PC-3 (cell line): ENCODE data around the gene TIMP3. TPM values are rescaled to one million over a fixed set of nuclear protein-coding genes. Genes with fewer than 3 reads are reported as not detected.

Experiments used
- ATAC-seq: fragments of 200-7000 bp; cut with Tn5 transposase; 2 replicates; pipeline ENCODE4 v1.9.1; 2020; ENCODE audit warnings: mild to moderate bottlenecking, moderate library complexity
- BruUV-seq: library from RNA; stranded (reverse); fragments of 400-500 nt; replicated peaks from 2 replicates; lab custom pipeline; 2021; lab: Mats Ljungman, UMichigan
- CTCF ChIA-PET: fragments of 300-600 bp; sonication (Branson Sonifier 250); formaldehyde crosslinking; loops from one replicate; lab custom pipeline; 2022; ENCODE audit warnings: antibody characterized with exemption; lab: Charles Lee
- POLR2A ChIA-PET: fragments of 300-600 bp; sonication (Branson Sonifier 250); formaldehyde crosslinking; loops from one replicate; lab custom pipeline; 2022; ENCODE audit warnings: antibody characterized with exemption; ENCODE audit not compliant: unreplicated experiment; lab: Charles Lee
- DNase-seq: peaks from one replicate; pipeline ENCODE4 v3.0.0-alpha.2; 2015
- H2AFZ ChIP-seq: fragments of 300-600 bp; sonication (generic); 2 replicates; pipeline ENCODE4 v1.6.0; 2016; ENCODE audit warnings: antibody characterized with exemption, low read length
- H3F3A ChIP-seq: fragments of 300-600 bp; sonication (generic); one replicate; pipeline ENCODE4 v1.6.0; 2017; ENCODE audit warnings: antibody characterized with exemption, low read length, control low read depth, mild to moderate bottlenecking; ENCODE audit not compliant: unreplicated experiment
- H3K27ac ChIP-seq: fragments of 300-600 bp; sonication (generic); 2 replicates; pipeline ENCODE4 v1.5.1; 2016; ENCODE audit warnings: mild to moderate bottlenecking, low read length
- H3K27me3 ChIP-seq: fragments of 300-600 bp; sonication (generic); 2 replicates; pipeline ENCODE4 v1.6.1; 2016; ENCODE audit warnings: low read length, mixed read lengths
- H3K36me3 ChIP-seq: fragments of 300-600 bp; sonication (generic); 2 replicates; pipeline ENCODE4 v1.6.1; 2016; ENCODE audit warnings: low read depth, mixed run types, low read length, mixed read lengths
- H3K4me1 ChIP-seq: fragments of 300-600 bp; sonication (generic); 2 replicates; pipeline ENCODE4 v1.5.1; 2016; ENCODE audit warnings: low read length; ENCODE audit not compliant: insufficient read depth
- H3K4me2 ChIP-seq: fragments of 300-600 bp; sonication (generic); 2 replicates; pipeline ENCODE4 v1.6.0; 2016; ENCODE audit warnings: low read length
- H3K4me3 ChIP-seq: fragments of 300-600 bp; sonication (generic); 2 replicates; pipeline ENCODE4 v1.5.1; 2016; ENCODE audit warnings: mild to moderate bottlenecking, low read length, mixed read lengths
- H3K79me2 ChIP-seq: fragments of 300-600 bp; sonication (generic); 2 replicates; pipeline ENCODE4 v1.6.1; 2017; ENCODE audit warnings: low read length, mixed read lengths
- H3K9ac ChIP-seq: fragments of 300-600 bp; sonication (generic); 2 replicates; pipeline ENCODE4 v1.6.0; 2016; ENCODE audit warnings: mild to moderate bottlenecking, low read length
- H3K9me2 ChIP-seq: fragments of 300-600 bp; sonication (generic); replicated peaks from 2 replicates; pipeline ENCODE4 v1.6.1; 2016; ENCODE audit warnings: mixed run types, low read length, mixed read lengths
- H3K9me3 ChIP-seq: fragments of 300-600 bp; sonication (generic); 2 replicates; pipeline ENCODE4 v1.6.1; 2016; ENCODE audit warnings: low read length, mixed read lengths
- H4K20me1 ChIP-seq: fragments of 300-600 bp; sonication (generic); 2 replicates; pipeline ENCODE4 v1.6.1; 2016; ENCODE audit warnings: low read length, mixed read lengths
- EZH2 ChIP-seq: fragments of 300-600 bp; sonication (generic); IDR thresholded peaks from one replicate; pipeline ENCODE4 v1.6.1; 2017; ENCODE audit warnings: antibody characterized with exemption, mild to moderate bottlenecking, low read length; ENCODE audit not compliant: unreplicated experiment
- EZH2phosphoT487 ChIP-seq: fragments of 300-600 bp; sonication (generic); IDR thresholded peaks from 2 replicates; pipeline ENCODE4 v1.6.1; 2018; ENCODE audit warnings: mild to moderate bottlenecking, antibody characterized with exemption, low read length, borderline replicate concordance
- intact Hi-C: fragments of 100-400 bp; cut with micrococcal nuclease; formaldehyde crosslinking; loops from 2 replicates; pipeline ENCODE4 v1.9.0; 2023
- total RNA-seq: library from RNA; depleted of rRNA; stranded (reverse); fragments of >200 nt; gene quantifications from 2 replicates; pipeline ENCODE4 v1.2.3, GENCODE V29; 2014
- TF ChIP-seq, protein P1 (sequence below): fragments of 300-600 bp; sonication (generic); conservative IDR thresholded peaks from 2 replicates; pipeline ENCODE4 v1.5.1; 2017; ENCODE audit warnings: antibody characterized with exemption, low read depth, mild to moderate bottlenecking, low read length

The TIMP3 gene
- total RNA-seq, 1 experiment from 2014 or later: not detected

DNA sequence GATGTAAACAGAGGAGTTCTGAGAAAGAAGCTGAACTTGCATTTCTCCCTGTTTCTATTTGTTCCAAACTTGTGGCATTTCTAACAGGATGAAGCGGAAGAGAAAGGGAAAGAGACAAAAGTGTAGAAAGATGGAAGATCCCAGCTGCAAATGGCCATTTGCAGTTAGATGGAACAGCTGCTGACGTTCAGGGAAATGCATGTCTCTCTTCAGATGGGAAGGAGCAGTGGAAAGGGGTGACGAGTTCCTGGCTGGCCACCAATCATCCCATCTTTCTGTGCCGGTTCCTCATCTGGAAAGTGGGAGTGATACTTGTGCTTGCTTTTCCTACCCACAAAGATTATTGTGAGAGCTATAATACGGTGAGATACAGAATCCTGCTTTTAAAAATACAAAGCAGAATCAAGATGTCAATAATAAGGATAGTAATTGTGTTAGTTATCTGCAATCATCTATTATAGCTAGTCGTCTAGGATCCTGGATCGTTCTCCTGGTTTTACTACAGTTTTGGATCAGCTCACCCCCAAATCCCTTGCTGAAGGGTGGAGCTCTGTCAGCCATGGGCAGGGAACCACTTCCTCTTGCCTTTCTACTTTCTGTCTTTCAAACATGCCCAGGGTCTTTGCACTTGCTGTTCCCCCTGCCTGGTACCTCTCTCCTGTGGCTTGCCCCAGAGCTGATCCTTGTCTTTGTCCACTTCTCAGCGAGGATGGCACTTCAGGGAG lies 1.2 kb upstream of the TIMP3 start:
- no peaks in the 10 kb centered on the region for H3K9me3 ChIP-seq
- TF ChIP-seq EZH2 (no peak), EZH2phosphoT487 (no peak)
- TF ChIP-seq, protein P1, sequence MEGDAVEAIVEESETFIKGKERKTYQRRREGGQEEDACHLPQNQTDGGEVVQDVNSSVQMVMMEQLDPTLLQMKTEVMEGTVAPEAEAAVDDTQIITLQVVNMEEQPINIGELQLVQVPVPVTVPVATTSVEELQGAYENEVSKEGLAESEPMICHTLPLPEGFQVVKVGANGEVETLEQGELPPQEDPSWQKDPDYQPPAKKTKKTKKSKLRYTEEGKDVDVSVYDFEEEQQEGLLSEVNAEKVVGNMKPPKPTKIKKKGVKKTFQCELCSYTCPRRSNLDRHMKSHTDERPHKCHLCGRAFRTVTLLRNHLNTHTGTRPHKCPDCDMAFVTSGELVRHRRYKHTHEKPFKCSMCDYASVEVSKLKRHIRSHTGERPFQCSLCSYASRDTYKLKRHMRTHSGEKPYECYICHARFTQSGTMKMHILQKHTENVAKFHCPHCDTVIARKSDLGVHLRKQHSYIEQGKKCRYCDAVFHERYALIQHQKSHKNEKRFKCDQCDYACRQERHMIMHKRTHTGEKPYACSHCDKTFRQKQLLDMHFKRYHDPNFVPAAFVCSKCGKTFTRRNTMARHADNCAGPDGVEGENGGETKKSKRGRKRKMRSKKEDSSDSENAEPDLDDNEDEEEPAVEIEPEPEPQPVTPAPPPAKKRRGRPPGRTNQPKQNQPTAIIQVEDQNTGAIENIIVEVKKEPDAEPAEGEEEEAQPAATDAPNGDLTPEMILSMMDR: no peak
- no peak overlapping the region for H3K4me2 ChIP-seq
- no peaks in the 10 kb centered on the region for H3F3A ChIP-seq
- ATAC-seq (no peak), DNase-seq (no peak)
- H3K79me2 ChIP-seq: no peaks in the 10 kb centered on the region
- H3K4me1 ChIP-seq: no peaks in the 10 kb centered on the region
- H3K4me3 ChIP-seq: no peak overlapping the region
- no peaks in the 10 kb centered on the region for H4K20me1 ChIP-seq
- H3K9ac ChIP-seq: no peak overlapping the region
- no peaks in the 10 kb centered on the region for H3K36me3 ChIP-seq
- H3K27ac ChIP-seq: no peak overlapping the region
- BruUV-seq: no TSS peak
- intact Hi-C loops: no loop called here
- ChIA-PET POLR2A (no interaction called here), CTCF (no interaction called here)
- no peaks in the 10 kb centered on the region for H3K9me2 ChIP-seq
- peaks cover 5% of the 10 kb centered on the region; the same call in 1 of the 2 replicates for H3K27me3 ChIP-seq
- no peak overlapping the region for H2AFZ ChIP-seq

DNA sequence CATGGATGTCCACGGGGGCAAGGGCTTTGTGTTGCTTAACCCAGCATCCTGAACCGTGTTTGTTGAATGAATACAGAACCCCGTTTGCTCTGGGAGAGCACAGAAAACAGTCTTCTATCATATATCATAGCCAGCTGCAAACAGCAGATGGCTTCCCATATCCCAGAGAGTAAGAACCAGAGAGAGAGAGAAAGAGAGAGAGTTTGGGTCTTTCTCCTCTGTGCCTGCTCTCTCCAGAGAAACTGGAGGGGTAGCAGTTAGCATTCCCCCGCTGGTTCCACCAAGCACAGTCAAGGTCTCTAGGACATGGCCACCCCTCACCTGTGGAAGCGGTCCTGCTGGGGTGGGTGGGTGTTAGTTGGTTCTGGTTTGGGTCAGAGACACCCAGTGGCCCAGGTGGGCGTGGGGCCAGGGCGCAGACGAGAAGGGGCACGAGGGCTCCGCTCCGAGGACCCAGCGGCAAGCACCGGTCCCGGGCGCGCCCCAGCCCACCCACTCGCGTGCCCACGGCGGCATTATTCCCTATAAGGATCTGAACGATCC lies 440 bp upstream of the TIMP3 start:
- Histone ChIP-seq H3K27ac (no peak overlapping the region), H3K4me1 (no peaks in the 10 kb centered on the region), H3K9me2 (no peaks in the 10 kb centered on the region), H3F3A (no peaks in the 10 kb centered on the region), H3K9me3 (no peaks in the 10 kb centered on the region), H3K79me2 (no peaks in the 10 kb centered on the region), H4K20me1 (no peaks in the 10 kb centered on the region), H3K9ac (no peak overlapping the region), H3K27me3 (peaks cover 5% of the 10 kb centered on the region; the same call in 1 of the 2 replicates), H3K4me2 (no peak overlapping the region), H3K4me3 (no peak overlapping the region), H2AFZ (no peak overlapping the region), H3K36me3 (no peaks in the 10 kb centered on the region)
- POLR2A ChIA-PET: no interaction called here
- no peak for DNase-seq
- CTCF ChIA-PET: no interaction called here
- intact Hi-C loops: no loop called here
- no TSS peak for BruUV-seq
- no peak for ATAC-seq
- TF ChIP-seq EZH2phosphoT487 (no peak), EZH2 (no peak)
- TF ChIP-seq, protein P1: no peak

DNA sequence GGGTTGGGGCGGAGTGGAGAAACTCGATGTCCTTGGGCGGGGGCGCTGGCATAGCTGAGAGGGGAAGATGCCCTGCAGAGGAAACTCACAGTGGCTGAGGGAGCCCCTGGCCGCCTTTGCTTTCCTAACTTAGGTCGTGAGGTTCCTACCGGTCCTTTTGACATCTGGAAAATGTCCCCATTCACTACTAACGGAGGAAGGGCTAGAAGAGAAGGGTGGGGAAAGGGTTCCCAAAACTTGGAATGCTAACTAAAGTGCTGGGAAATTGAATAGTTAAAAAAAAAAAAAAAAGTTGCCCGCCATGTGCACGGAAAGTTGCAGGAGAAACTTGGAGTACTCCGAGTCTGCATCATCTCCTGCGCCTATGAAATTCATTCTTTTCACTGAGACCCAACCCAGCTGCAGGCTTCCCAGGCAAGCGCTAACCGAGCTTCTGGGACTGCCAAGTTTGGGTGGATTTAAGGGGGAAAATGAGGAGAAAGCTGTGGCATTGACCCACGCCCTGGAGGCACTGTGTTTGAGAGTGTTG lies 796 bp downstream of the TIMP3 start:
- ChIA-PET POLR2A (no interaction called here), CTCF (no interaction called here)
- H2AFZ ChIP-seq: no peak overlapping the region
- no peaks in the 10 kb centered on the region for H3K79me2 ChIP-seq
- H3K27me3 ChIP-seq: peaks cover 5% of the 10 kb centered on the region; the same call in 1 of the 2 replicates
- no peak for TF ChIP-seq EZH2
- TF ChIP-seq, protein P1: no peak
- no peak for TF ChIP-seq EZH2phosphoT487
- H3F3A ChIP-seq: no peaks in the 10 kb centered on the region
- no TSS peak for BruUV-seq
- H3K36me3 ChIP-seq: no peaks in the 10 kb centered on the region
- no peak overlapping the region for H3K9ac ChIP-seq
- no peak overlapping the region for H3K27ac ChIP-seq
- no peak overlapping the region for H3K4me2 ChIP-seq
- intact Hi-C loops: no loop called here
- no peaks in the 10 kb centered on the region for H3K9me2 ChIP-seq
- H3K9me3 ChIP-seq: no peaks in the 10 kb centered on the region
- ATAC-seq: no peak
- no peaks in the 10 kb centered on the region for H3K4me1 ChIP-seq
- no peaks in the 10 kb centered on the region for H4K20me1 ChIP-seq
- H3K4me3 ChIP-seq: no peak overlapping the region
- DNase-seq: no peak
